Left lung (tissue), 10 donors: ENCODE results near the gene CTNND2. TPM values are rescaled to one million over a fixed set of nuclear protein-coding genes. Genes with fewer than 3 reads are reported as not detected.
A peak's percentile ranks its signal among the peaks of the same experiment; 100 is the strongest.
"Not testable (repeated sequence)": the region's sequence is repeated elsewhere in the genome, so short reads cannot be mapped to it uniquely, and the experiment has no call there.

Experiments
- ATAC-seq: fragments of 200-7000 bp; cut with Tn5 transposase; one replicate; pipeline ENCODE4 v1.9.1; 2020; ENCODE audit warnings: moderate library complexity
- DNase-seq, 4 donors: peaks; one replicate each; pipeline ENCODE4 v3.0.0-alpha.2; 2013 to 2020
- H3K27ac ChIP-seq, 2 donors: fragments of 200-600 bp; sonication (generic) in 1 of 2; one replicate each; pipeline versions ENCODE4 v1.5.0 to v1.8.0; 2020 to 2021
- H3K27me3 ChIP-seq, 2 donors: fragments of 200-600 bp; sonication (generic) in 1 of 2; one replicate each; pipeline versions ENCODE4 v1.5.0 to v1.8.0; 2020 to 2021
- H3K36me3 ChIP-seq, 2 donors: fragments of 200-600 bp; sonication (generic) in 1 of 2; one replicate each; pipeline versions ENCODE4 v1.5.0 to v1.8.0; 2020 to 2021
- H3K4me1 ChIP-seq, 2 donors: fragments of 200-600 bp; one replicate each; pipeline ENCODE4 v1.8.0; 2021
- H3K4me3 ChIP-seq, 2 donors: fragments of 200-600 bp; sonication (generic) in 1 of 2; one replicate each; pipeline versions ENCODE4 v1.5.0 to v1.8.0; 2020 to 2021; ENCODE audit warnings: mild to moderate bottlenecking in 1 of 2
- H3K9me3 ChIP-seq, 2 donors: fragments of 200-600 bp; sonication (generic) in 1 of 2; one replicate each; pipeline versions ENCODE4 v1.5.0 to v1.8.0; 2020 to 2021
- intact Hi-C, 2 donors: fragments of 100-400 bp; cut with DNase I; formaldehyde crosslinking; loops; one replicate each; pipeline versions ENCODE4 v1.11.2 to v1.14.2; 2022
- polyA plus RNA-seq, 6 donors: library from polyadenylated mRNA; unstranded; fragments of 120-200 nt; gene quantifications; one replicate each; pipeline ENCODE4 v1.2.1, GENCODE V29; 2013; ENCODE audit not compliant: insufficient read length in 6 of 6
- total RNA-seq, 2 donors: library from RNA; stranded (reverse); fragmentation: NEBNext Ultra II Directional; extraction: Animal tissue kit (Norgen Biotek cat#: 25700); gene quantifications; one replicate each; pipeline ENCODE4 v1.2.1, GENCODE V29; 2021
- TF ChIP-seq, protein P1 (sequence below), 2 donors: fragments of 200-600 bp; sonication (generic) in 1 of 2; IDR thresholded peaks; one replicate each; pipeline versions ENCODE4 v1.5.0 to v1.8.0; 2021; ENCODE audit warnings: antibody characterized with exemption in 2 of 2
- donor health status: DM: no; HTN: yes; CAD: no.
- donor health status: DM: no; HTN: no; CAD: no.

Gene CTNND2
- total and polyA plus RNA-seq, 8 donors = 1.2 to 4.2 (median 2.2) TPM; not detected in 1

- ATAC-seq = no peak
- peak in 1 of 4 donors; percentile 13 for DNase-seq
- TF ChIP-seq, protein P1, sequence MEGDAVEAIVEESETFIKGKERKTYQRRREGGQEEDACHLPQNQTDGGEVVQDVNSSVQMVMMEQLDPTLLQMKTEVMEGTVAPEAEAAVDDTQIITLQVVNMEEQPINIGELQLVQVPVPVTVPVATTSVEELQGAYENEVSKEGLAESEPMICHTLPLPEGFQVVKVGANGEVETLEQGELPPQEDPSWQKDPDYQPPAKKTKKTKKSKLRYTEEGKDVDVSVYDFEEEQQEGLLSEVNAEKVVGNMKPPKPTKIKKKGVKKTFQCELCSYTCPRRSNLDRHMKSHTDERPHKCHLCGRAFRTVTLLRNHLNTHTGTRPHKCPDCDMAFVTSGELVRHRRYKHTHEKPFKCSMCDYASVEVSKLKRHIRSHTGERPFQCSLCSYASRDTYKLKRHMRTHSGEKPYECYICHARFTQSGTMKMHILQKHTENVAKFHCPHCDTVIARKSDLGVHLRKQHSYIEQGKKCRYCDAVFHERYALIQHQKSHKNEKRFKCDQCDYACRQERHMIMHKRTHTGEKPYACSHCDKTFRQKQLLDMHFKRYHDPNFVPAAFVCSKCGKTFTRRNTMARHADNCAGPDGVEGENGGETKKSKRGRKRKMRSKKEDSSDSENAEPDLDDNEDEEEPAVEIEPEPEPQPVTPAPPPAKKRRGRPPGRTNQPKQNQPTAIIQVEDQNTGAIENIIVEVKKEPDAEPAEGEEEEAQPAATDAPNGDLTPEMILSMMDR (IDR thresholded peaks at IDR 0.05) = no peak
- H3K27me3 ChIP-seq = no peaks in the 10 kb centered on the region
- H3K36me3 ChIP-seq = no peaks in the 10 kb centered on the region
- no peak overlapping the region for H3K27ac ChIP-seq
- intact Hi-C loops = no loop called here
- peaks cover 0 to 2% of the 10 kb centered on the region in 2 donors for H3K9me3 ChIP-seq
- no peaks in the 10 kb centered on the region for H3K4me1 ChIP-seq
- no peak overlapping the region for H3K4me3 ChIP-seq
These were observed 284.8 kb downstream of the CTNND2 start for GRCh38 chr5:11619339-11620024.

- Histone ChIP-seq H3K27me3 (no peaks in the 10 kb centered on the region), H3K36me3 (no peaks in the 10 kb centered on the region), H3K27ac (no peak overlapping the region), H3K4me3 (no peak overlapping the region), H3K4me1 (no peaks in the 10 kb centered on the region), H3K9me3 (no peaks in the 10 kb centered on the region)
- TF ChIP-seq, protein P1 (IDR thresholded peaks at IDR 0.05) = no peak
- no peak for ATAC-seq
- intact Hi-C loops = no loop called here
- no peak for DNase-seq
These were observed 287.2 kb downstream of the CTNND2 start for GRCh38 chr5:11617080-11617479.

DNA sequence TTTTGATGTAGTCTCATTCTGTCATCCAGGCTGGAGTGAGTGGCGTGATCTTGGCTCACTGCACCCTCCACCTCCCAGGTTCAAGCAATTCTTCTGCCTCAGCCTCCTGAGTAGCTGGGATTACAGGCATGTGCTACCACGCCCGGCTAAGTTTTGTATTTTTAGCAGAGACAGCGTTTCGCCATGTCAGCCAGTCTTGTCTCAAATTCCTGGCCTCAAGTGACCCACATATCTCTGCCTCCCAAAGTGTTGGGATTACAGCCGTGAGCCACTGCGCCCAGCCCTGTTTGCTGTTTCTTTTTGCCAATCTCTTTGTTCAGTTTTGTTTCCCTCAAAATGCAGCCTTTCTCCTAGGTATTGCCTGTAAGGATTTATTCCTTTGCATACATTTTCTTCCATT is 287.6 kb downstream of the CTNND2 start:
- ATAC-seq, H3K4me1 ChIP-seq, H3K27me3 ChIP-seq, H3K4me3 ChIP-seq, DNase-seq, H3K27ac ChIP-seq, H3K36me3 ChIP-seq, intact Hi-C loops, H3K9me3 ChIP-seq: not testable (repeated sequence)

GRCh38 chr5:11611011-11611410 is 293.2 kb downstream of the CTNND2 start:
- intact Hi-C loops = no loop called here
- Histone ChIP-seq H3K36me3 (no peaks in the 10 kb centered on the region), H3K4me1 (no peaks in the 10 kb centered on the region), H3K27ac (no peak overlapping the region), H3K27me3 (no peaks in the 10 kb centered on the region), H3K9me3 (no peaks in the 10 kb centered on the region), H3K4me3 (no peak overlapping the region)
- no peak for DNase-seq
- TF ChIP-seq, protein P1 (IDR thresholded peaks at IDR 0.05) = no peak
- no peak for ATAC-seq

- ATAC-seq = no peak
These were observed 294.5 kb downstream of the CTNND2 start for GRCh38 chr5:11609570-11610303.

More at GRCh38 chr5:11609570-11610303, 294.5 kb downstream of the CTNND2 start:
- TF ChIP-seq, protein P1 (IDR thresholded peaks at IDR 0.05) = no peak
- Histone ChIP-seq H3K27me3 (no peaks in the 10 kb centered on the region), H3K9me3 (no peaks in the 10 kb centered on the region), H3K4me1 (no peaks in the 10 kb centered on the region), H3K36me3 (no peaks in the 10 kb centered on the region), H3K4me3 (no peak overlapping the region), H3K27ac (no peak overlapping the region)
- no peak for DNase-seq
- intact Hi-C loops = no loop called here
